ENCODE measurements around the gene KCNAB1. TPM values are rescaled to one million over a fixed set of nuclear protein-coding genes. Genes with fewer than 3 reads are reported as not detected.

Gene KCNAB1
- total and polyA plus RNA-seq, 4 donors: 0.76 to 2.8 (median 1.0) TPM

GRCh38 chr3:156483961-156484787 lies 363.8 kb downstream of the KCNAB1 start:
- H3K9me3 ChIP-seq (ENCODE audit: control insufficient read depth in 4 of 4, low read length in 3 of 4): no peaks in the 10 kb centered on the region
- H3K4me1 ChIP-seq (ENCODE audit: control insufficient read depth in 4 of 4, insufficient read depth in 4 of 4, low read length in 3 of 4): no peaks in the 10 kb centered on the region
- peak overlapping the region in 1 of 2 donors; percentile 54 for H3K9ac ChIP-seq (ENCODE audit: low read depth in 1 of 2, low read length in 2 of 2)
- no peak overlapping the region for H3K4me3 ChIP-seq (ENCODE audit: low read depth in 1 of 3, low read length in 3 of 3)
- WGBS: 45% methylated on average over 6 of the region's 6 CpGs
- no peak for DNase-seq (ENCODE audit: low spot score)
- peak overlapping the region in 1 of 2 donors; percentile 58 for H3K27ac ChIP-seq (ENCODE audit: low read depth in 1 of 2, low read length in 2 of 2)
- TF ChIP-seq JUND (IDR thresholded peaks at IDR 0.05): peak in 1 of 2 donors; percentile 41
- no peak for TF ChIP-seq TAF1 (conservative IDR thresholded peaks at IDR 0.05)
- no peaks in the 10 kb centered on the region for H3K27me3 ChIP-seq (ENCODE audit: control insufficient read depth in 4 of 4, insufficient read depth in 4 of 4, low read length in 3 of 4)
- no peaks in the 10 kb centered on the region for H3K36me3 ChIP-seq (ENCODE audit: control insufficient read depth in 4 of 4, insufficient read depth in 3 of 4, low read depth in 1 of 4, low read length in 3 of 4)

DNA sequence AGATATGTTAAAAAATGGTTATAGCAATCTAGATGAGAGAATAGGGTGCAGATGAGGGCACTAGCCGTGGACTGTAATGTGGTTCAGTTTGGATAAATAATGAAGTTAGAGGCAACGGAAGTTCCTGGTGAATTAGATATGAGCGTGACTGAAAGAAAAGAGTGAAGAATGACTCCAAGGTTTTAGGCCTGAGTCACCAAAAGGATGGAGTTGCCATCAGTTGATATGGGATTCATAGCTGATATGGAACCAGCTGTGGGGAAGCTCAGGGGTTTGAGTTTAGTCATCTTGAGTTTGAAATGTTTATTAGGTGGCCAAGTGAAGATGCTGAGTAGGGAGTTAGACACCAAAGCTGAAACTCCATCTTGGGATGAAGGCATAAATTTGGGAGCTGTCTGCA lies 368.4 kb downstream of the KCNAB1 start:
- Histone ChIP-seq H3K27me3 (ENCODE audit: control insufficient read depth in 4 of 4, insufficient read depth in 4 of 4, low read length in 3 of 4) (no peaks in the 10 kb centered on the region), H3K4me3 (ENCODE audit: low read depth in 1 of 3, low read length in 3 of 3) (no peak overlapping the region), H3K4me1 (ENCODE audit: control insufficient read depth in 4 of 4, insufficient read depth in 4 of 4, low read length in 3 of 4) (no peaks in the 10 kb centered on the region), H3K9me3 (ENCODE audit: control insufficient read depth in 4 of 4, low read length in 3 of 4) (no peaks in the 10 kb centered on the region), H3K27ac (ENCODE audit: low read depth in 1 of 2, low read length in 2 of 2) (no peak overlapping the region), H3K36me3 (ENCODE audit: control insufficient read depth in 4 of 4, insufficient read depth in 3 of 4, low read depth in 1 of 4, low read length in 3 of 4) (no peaks in the 10 kb centered on the region), H3K9ac (ENCODE audit: low read depth in 1 of 2, low read length in 2 of 2) (no peak overlapping the region)
- 96% methylated on average over 3 of the region's 3 CpGs for WGBS
- no peak for TF ChIP-seq NR2F2 (IDR thresholded peaks at IDR 0.05)
- TF ChIP-seq, protein P1, sequence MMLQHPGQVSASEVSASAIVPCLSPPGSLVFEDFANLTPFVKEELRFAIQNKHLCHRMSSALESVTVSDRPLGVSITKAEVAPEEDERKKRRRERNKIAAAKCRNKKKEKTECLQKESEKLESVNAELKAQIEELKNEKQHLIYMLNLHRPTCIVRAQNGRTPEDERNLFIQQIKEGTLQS (IDR thresholded peaks at IDR 0.05): no peak
- TF ChIP-seq JUND (IDR thresholded peaks at IDR 0.05): no peak
- DNase-seq (ENCODE audit: low spot score): no peak

- H3K27ac ChIP-seq (ENCODE audit: low read depth in 1 of 2, low read length in 2 of 2): no peak overlapping the region
- no peak overlapping the region for H3K9ac ChIP-seq (ENCODE audit: low read depth in 1 of 2, low read length in 2 of 2)
- H3K9me3 ChIP-seq (ENCODE audit: control insufficient read depth in 4 of 4, low read length in 3 of 4): no peaks in the 10 kb centered on the region
- DNase-seq (ENCODE audit: low spot score): no peak
- no peaks in the 10 kb centered on the region for H3K36me3 ChIP-seq (ENCODE audit: control insufficient read depth in 4 of 4, insufficient read depth in 3 of 4, low read depth in 1 of 4, low read length in 3 of 4)
- TF ChIP-seq YY1 (IDR thresholded peaks at IDR 0.05) (no peak), CTCF (IDR thresholded peaks at IDR 0.05; ENCODE audit: low read depth, low read length, missing input control) (no peak), REST (IDR thresholded peaks at IDR 0.05) (no peak), EGR1 (IDR thresholded peaks at IDR 0.05; ENCODE audit: low read depth in 2 of 2) (no peak), HNF4A (conservative IDR thresholded peaks at IDR 0.05) (no peak), SP1 (IDR thresholded peaks at IDR 0.05) (no peak), HNF4G (IDR thresholded peaks at IDR 0.05) (no peak), ZBTB33 (IDR thresholded peaks at IDR 0.05) (no peak)
- TF ChIP-seq, protein P1 (IDR thresholded peaks at IDR 0.05): no peak
- H3K4me1 ChIP-seq (ENCODE audit: control insufficient read depth in 4 of 4, insufficient read depth in 4 of 4, low read length in 3 of 4): no peaks in the 10 kb centered on the region
- no peak overlapping the region for H3K4me3 ChIP-seq (ENCODE audit: low read depth in 1 of 3, low read length in 3 of 3)
- H3K27me3 ChIP-seq (ENCODE audit: control insufficient read depth in 4 of 4, insufficient read depth in 4 of 4, low read length in 3 of 4): no peaks in the 10 kb centered on the region
- WGBS: 93% methylated on average over 1 of the region's 1 CpG
Observed at GRCh38 chr3:156489462-156489911, 369.1 kb downstream of the KCNAB1 start.

Data from liver (tissue), 9 donors.